Naive thymus-derived CD4-positive, alpha-beta T cell (primary cell): ENCODE data around the gene ARMC8. TPM values are rescaled to one million over a fixed set of nuclear protein-coding genes. Genes with fewer than 3 reads are reported as not detected.
"Not testable (repeated sequence)": the region's sequence is repeated elsewhere in the genome, so short reads cannot be mapped to it uniquely, and the experiment has no call there.

ENCODE experiments used
- ATAC-seq: fragments of 150-1000 bp; cut with Tn5 transposase; 2 replicates; pipeline ENCODE4 v1.10.0; 2021; ENCODE audit warnings: mild to moderate bottlenecking, moderate library complexity
- CTCF ChIA-PET: fragments of 350-600 bp; sonication (Branson Sonifier 250); formaldehyde crosslinking; loops from one replicate; lab custom pipeline; 2021; ENCODE audit warnings: antibody characterized with exemption; lab: Charles Lee
- POLR2A ChIA-PET: fragments of 350-600 bp; sonication (Branson Sonifier 250); formaldehyde crosslinking; loops from one replicate; lab custom pipeline; 2021; ENCODE audit warnings: antibody characterized with exemption, inconsistent platforms; lab: Charles Lee
- DNase-seq, 9 donors: peaks; one replicate each; pipeline versions ENCODE4 v3.0.0 to v3.0.0-alpha.2; 2020 to 2022; ENCODE audit warnings: mixed read lengths in 1 of 9
- H3K27ac ChIP-seq: one replicate; pipeline ENCODE4 v1.7.0; 2013; ENCODE audit warnings: mild to moderate bottlenecking, low read depth, low read length, moderate library complexity
- H3K27me3 ChIP-seq, 2 donors: one replicate each; pipeline ENCODE4 v1.7.0; 2013; ENCODE audit warnings: low read length in 2 of 2, mild to moderate bottlenecking in 2 of 2, moderate library complexity in 2 of 2; ENCODE audit not compliant: control insufficient read depth in 2 of 2, insufficient read depth in 2 of 2
- H3K36me3 ChIP-seq, 3 experiments: 1 replicate in 2 of 3; 2 replicates in 1 of 3; pipeline ENCODE4 v1.7.0; 2013; ENCODE audit warnings: low read length in 3 of 3, mild to moderate bottlenecking in 3 of 3, moderate library complexity in 1 of 3; ENCODE audit not compliant: insufficient read depth in 3 of 3, control insufficient read depth in 2 of 3
- H3K4me1 ChIP-seq, 2 donors: one replicate each; pipeline ENCODE4 v1.7.0; 2013; ENCODE audit warnings: low read length in 2 of 2, mild to moderate bottlenecking in 2 of 2, moderate library complexity in 1 of 2; ENCODE audit not compliant: control insufficient read depth in 2 of 2, insufficient read depth in 2 of 2
- H3K4me3 ChIP-seq: 2 replicates; pipeline ENCODE4 v1.7.0; 2013; ENCODE audit warnings: mild to moderate bottlenecking, low read length
- H3K9me3 ChIP-seq, 3 experiments: 1 replicate in 2 of 3; 2 replicates in 1 of 3; pipeline ENCODE4 v1.7.0; 2013; ENCODE audit warnings: low read length in 3 of 3; ENCODE audit not compliant: control insufficient read depth in 2 of 3
- H3K27ac Mint-ChIP-seq, 9 donors: one replicate each; pipeline ENCODE4 v1.8.0; 2020 to 2022; ENCODE audit warnings: mixed read lengths in 9 of 9, mild to moderate bottlenecking in 8 of 9, moderate library complexity in 5 of 9, inconsistent platforms in 2 of 9
- H3K27me3 Mint-ChIP-seq, 5 donors: one replicate each; pipeline ENCODE4 v1.8.0; 2021 to 2022; ENCODE audit warnings: mixed read lengths in 5 of 5, mild to moderate bottlenecking in 1 of 5
- H3K36me3 Mint-ChIP-seq, 5 donors: one replicate each; pipeline ENCODE4 v1.8.0; 2020 to 2022; ENCODE audit warnings: mixed read lengths in 5 of 5, mild to moderate bottlenecking in 3 of 5, inconsistent platforms in 1 of 5
- H3K4me1 Mint-ChIP-seq, 7 donors: one replicate each; pipeline ENCODE4 v1.8.0; 2020 to 2022; ENCODE audit warnings: mixed read lengths in 7 of 7, mild to moderate bottlenecking in 3 of 7, inconsistent platforms in 1 of 7
- H3K4me3 Mint-ChIP-seq, 10 donors: one replicate each; pipeline ENCODE4 v1.8.0; 2020 to 2022; ENCODE audit warnings: mild to moderate bottlenecking in 10 of 10, mixed read lengths in 10 of 10, moderate library complexity in 6 of 10, inconsistent platforms in 2 of 10
- H3K9me3 Mint-ChIP-seq, 11 donors: one replicate each; pipeline ENCODE4 v1.8.0; 2020 to 2022; ENCODE audit warnings: mixed read lengths in 11 of 11, mild to moderate bottlenecking in 4 of 11, inconsistent platforms in 1 of 11, moderate library complexity in 1 of 11
- intact Hi-C, 2 donors: fragments of 100-400 bp; cut with micrococcal nuclease; formaldehyde crosslinking; loops; one replicate each; pipeline ENCODE4 v1.15.1; 2023
- polyA plus RNA-seq, 2 donors: library from polyadenylated mRNA; unstranded; fragments of 300-500 nt; fragmentation: Illumina TruSeq; gene quantifications; one replicate each; pipeline ENCODE4 v1.2.3, GENCODE V29; 2021
- total RNA-seq, 6 experiments: library from RNA in 5 of 6; stranded (reverse) in 5 of 6; gene quantifications; 1 replicate in 5 of 6; 2 replicates in 1 of 6; pipeline ENCODE4 v1.2.3 and lab custom pipeline; 2021 to 2026

ARMC8 gene, protein sequence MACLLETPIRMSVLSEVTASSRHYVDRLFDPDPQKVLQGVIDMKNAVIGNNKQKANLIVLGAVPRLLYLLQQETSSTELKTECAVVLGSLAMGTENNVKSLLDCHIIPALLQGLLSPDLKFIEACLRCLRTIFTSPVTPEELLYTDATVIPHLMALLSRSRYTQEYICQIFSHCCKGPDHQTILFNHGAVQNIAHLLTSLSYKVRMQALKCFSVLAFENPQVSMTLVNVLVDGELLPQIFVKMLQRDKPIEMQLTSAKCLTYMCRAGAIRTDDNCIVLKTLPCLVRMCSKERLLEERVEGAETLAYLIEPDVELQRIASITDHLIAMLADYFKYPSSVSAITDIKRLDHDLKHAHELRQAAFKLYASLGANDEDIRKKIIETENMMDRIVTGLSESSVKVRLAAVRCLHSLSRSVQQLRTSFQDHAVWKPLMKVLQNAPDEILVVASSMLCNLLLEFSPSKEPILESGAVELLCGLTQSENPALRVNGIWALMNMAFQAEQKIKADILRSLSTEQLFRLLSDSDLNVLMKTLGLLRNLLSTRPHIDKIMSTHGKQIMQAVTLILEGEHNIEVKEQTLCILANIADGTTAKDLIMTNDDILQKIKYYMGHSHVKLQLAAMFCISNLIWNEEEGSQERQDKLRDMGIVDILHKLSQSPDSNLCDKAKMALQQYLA
- total RNA-seq, result 10 to 100 TPM; 51.9 to 72.3 (median 67.0) TPM
- polyA plus RNA-seq, result 10 to 100 TPM; 43.3 to 44.1 TPM
- total RNA-seq (lab: John Stamatoyannopoulos, UW), result 51.3 reads per million, percentile 72 among the genes with 10 or more reads in this experiment

DNA sequence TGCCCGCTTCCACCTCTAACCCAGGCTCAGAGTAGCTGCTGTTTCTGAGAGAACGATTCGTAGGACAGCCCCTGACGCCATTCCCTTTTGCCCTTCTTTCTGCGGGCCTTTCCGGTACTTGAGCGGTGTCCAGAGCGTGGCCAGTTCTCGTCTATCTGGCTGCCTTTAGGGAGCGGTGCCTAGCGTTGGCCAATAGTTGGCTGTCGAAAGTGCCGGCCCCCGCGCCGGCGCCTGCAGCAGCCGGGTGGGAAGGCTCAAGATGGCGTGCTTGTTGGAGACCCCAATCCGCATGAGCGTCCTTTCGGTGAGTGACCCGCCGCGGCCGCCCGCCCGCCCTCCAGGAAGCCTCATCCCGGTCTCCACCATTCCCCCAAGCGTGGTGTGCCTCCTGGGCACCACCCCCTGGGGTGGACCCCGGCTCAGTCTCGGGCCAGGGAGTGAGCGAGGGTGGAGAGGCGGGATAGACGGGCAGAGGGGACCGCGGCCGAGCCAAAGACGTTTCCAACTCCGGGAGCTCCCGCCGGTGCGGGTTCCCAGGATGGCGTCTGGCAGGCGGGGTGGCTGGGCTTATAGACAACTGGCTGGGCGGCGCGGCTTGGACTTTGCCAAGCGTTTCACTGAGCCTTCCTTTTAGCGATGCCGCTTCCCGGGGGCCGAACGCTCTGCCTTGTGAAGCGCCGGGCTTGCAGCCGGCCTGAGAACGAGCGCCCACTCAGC is at the start of gene ARMC8:
Gene ARMC8 (plus strand): TSS at position 6 of the 717 bp plus-strand sequence. CDS start 254 bp downstream, at position 260.
- H3K27me3 Mint-ChIP-seq, result peaks cover 0 to 17% (median 9%) of the 10 kb centered on the region in 5 donors
- CTCF ChIA-PET, result interaction anchor here (0.6 kb wide), 2 partner anchors 12 to 138 kb away, joined by 3 to 4 read pairs; partner anchors contain the start of gene DBR1
- no peaks in the 10 kb centered on the region for H3K27me3 ChIP-seq
- H3K9me3 Mint-ChIP-seq, result no peaks in the 10 kb centered on the region
- H3K36me3 Mint-ChIP-seq, result peaks cover 0 to 15% (median 10%) of the 10 kb centered on the region in 5 donors
- H3K4me3 Mint-ChIP-seq, result peak within 1 kb of the TSS; percentile 89 to 99 (median 97)
- intact Hi-C loops, result loop anchor here (1.0 to 10.0 kb wide), 14 partner anchors 13 to 1993 kb away; partner anchors contain the start of genes DBR1 (in 2 of the 2), MRPS22 (in 2 of the 2), NME9 (in 2 of the 2) and PIK3CB (in 2 of the 2)
- peak within 1 kb of the TSS; percentile 86 for H3K27ac ChIP-seq
- DNase-seq (peak in 1 of 9 donors; percentile 32), ATAC-seq (peak; percentile 66)
- peaks cover 13 to 24% of the 10 kb centered on the region in 2 donors for H3K4me1 ChIP-seq
- POLR2A ChIA-PET, result interaction anchor here (0.6 to 4.0 kb wide), 8 partner anchors 13 to 1878 kb away, joined by 3 to 46 read pairs (median 4); partner anchors contain the start of genes CEP70 and DBR1
- H3K4me3 ChIP-seq, result peak within 1 kb of the TSS; percentile 98
- H3K4me1 Mint-ChIP-seq, result peaks cover 32 to 54% (median 45%) of the 10 kb centered on the region in 7 donors
- H3K36me3 ChIP-seq, result peaks cover 0 to 8% (median 0%) of the 10 kb centered on the region in 3 experiments
- H3K9me3 ChIP-seq, result no peaks in the 10 kb centered on the region
- H3K27ac Mint-ChIP-seq, result peak within 1 kb of the TSS; percentile 92 to 96 (median 94)

DNA sequence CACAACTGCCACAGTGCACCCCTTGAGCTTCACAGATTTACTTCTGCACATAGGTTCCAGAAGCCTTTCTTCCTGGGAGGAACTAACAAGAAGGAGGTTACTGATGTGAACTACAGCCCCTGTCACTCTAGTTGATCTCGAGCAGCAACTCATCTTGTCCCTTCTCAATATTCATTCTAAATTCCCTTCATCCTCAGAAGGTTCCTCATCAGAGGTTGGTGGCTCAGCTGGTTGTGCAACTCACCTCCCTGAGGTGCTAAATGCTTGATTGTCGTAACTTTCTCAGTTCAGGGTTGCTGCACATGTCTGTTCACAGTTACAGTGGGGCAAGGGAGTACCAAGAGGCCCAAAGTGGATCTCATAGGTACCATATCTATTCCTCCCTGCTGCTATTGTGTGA is 49.2 kb upstream of the ARMC8 start:
- H3K4me3 ChIP-seq, result no peak overlapping the region
- H3K4me1 Mint-ChIP-seq, result peaks cover 0 to 2% (median 0%) of the 10 kb centered on the region in 7 donors
- CTCF ChIA-PET, result no interaction called here
- intact Hi-C loops, result no loop called here
- H3K27me3 Mint-ChIP-seq, result peaks cover 0 to 43% (median 18%) of the 10 kb centered on the region in 5 donors
- H3K4me1 ChIP-seq, result no peaks in the 10 kb centered on the region
- POLR2A ChIA-PET, result interaction anchor here (0.6 kb wide), 1 partner anchor 10 kb away, joined by 3 read pairs; no protein-coding TSS in a partner anchor
- no peaks in the 10 kb centered on the region for H3K9me3 ChIP-seq
- H3K27ac ChIP-seq, result no peak overlapping the region
- H3K4me3 Mint-ChIP-seq, result no peak overlapping the region
- no peak overlapping the region for H3K27ac Mint-ChIP-seq
- H3K36me3 ChIP-seq, result no peaks in the 10 kb centered on the region
- H3K27me3 ChIP-seq, result no peaks in the 10 kb centered on the region
- H3K9me3 Mint-ChIP-seq, result peaks cover 0 to 3% (median 0%) of the 10 kb centered on the region in 11 donors
- ATAC-seq (no peak), DNase-seq (no peak)
- H3K36me3 Mint-ChIP-seq, result no peaks in the 10 kb centered on the region

DNA sequence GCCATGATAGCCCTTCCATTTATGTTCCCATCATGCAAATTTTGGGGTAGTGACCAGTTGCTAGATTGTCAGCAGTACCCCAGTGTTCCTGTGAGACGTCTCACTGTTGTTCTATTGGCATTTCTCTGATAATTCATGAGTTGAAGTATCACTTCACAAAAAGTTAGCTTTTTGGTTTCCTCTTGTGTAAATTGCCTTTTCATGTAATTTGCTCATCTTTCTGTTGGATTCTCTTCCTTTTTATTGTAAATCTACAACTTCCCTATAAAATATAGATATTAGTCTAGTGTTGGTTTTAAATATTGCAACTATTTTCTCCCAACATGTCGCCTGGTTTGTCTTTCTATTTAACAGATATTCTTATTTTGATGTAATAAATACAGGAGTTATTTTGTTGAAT is 47.4 kb upstream of the ARMC8 start:
- H3K4me1 ChIP-seq, result no peaks in the 10 kb centered on the region
- no peaks in the 10 kb centered on the region for H3K9me3 ChIP-seq
- no peaks in the 10 kb centered on the region for H3K36me3 ChIP-seq
- H3K9me3 Mint-ChIP-seq, result peaks cover 0 to 3% (median 0%) of the 10 kb centered on the region in 11 donors
- H3K4me1 Mint-ChIP-seq, result peaks cover 0 to under 1% (median 0%) of the 10 kb centered on the region in 7 donors
- no peak for ATAC-seq
- no peak overlapping the region for H3K4me3 ChIP-seq
- no peak overlapping the region for H3K27ac Mint-ChIP-seq
- ChIA-PET CTCF (no interaction called here), POLR2A (no interaction called here)
- H3K27me3 Mint-ChIP-seq, result peaks cover 0 to 34% (median 13%) of the 10 kb centered on the region in 5 donors
- no peaks in the 10 kb centered on the region for H3K27me3 ChIP-seq
- H3K4me3 Mint-ChIP-seq, result no peak overlapping the region
- intact Hi-C loops, result no loop called here
- H3K27ac ChIP-seq, result no peak overlapping the region
- no peaks in the 10 kb centered on the region for H3K36me3 Mint-ChIP-seq
- no peak for DNase-seq

DNA sequence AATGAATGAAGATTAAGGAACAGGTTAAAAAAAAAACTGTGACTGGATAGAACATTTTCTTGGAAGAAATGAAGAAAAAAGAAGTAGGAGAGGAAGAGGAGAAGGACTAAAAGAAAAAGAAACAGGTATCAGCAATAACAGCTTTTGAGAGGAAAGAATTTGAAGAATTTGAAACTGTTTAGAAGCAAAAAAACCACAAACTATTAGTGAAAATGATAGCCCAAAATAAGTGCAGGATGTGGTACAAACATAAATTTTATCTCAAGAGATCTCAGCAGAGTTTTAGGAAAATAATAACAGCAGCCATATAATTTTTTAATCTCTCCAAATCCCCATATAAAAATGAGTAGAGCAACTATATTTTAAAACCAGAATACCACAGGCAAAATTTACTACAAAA is 46.2 kb upstream of the ARMC8 start:
- Mint-ChIP-seq H3K4me1 (no peaks in the 10 kb centered on the region), H3K27ac (no peak overlapping the region), H3K36me3 (no peaks in the 10 kb centered on the region), H3K4me3 (no peak overlapping the region), H3K27me3 (peaks cover 0 to 33% (median 11%) of the 10 kb centered on the region in 5 donors), H3K9me3 (peaks cover 0 to 3% (median 0%) of the 10 kb centered on the region in 11 donors)
- Histone ChIP-seq H3K9me3 (no peaks in the 10 kb centered on the region), H3K4me1 (no peaks in the 10 kb centered on the region), H3K27me3 (no peaks in the 10 kb centered on the region), H3K4me3 (no peak overlapping the region), H3K27ac (no peak overlapping the region), H3K36me3 (no peaks in the 10 kb centered on the region)
- no peak for ATAC-seq
- CTCF ChIA-PET, result no interaction called here
- DNase-seq, result no peak
- intact Hi-C loops, result no loop called here
- POLR2A ChIA-PET, result no interaction called here

DNA sequence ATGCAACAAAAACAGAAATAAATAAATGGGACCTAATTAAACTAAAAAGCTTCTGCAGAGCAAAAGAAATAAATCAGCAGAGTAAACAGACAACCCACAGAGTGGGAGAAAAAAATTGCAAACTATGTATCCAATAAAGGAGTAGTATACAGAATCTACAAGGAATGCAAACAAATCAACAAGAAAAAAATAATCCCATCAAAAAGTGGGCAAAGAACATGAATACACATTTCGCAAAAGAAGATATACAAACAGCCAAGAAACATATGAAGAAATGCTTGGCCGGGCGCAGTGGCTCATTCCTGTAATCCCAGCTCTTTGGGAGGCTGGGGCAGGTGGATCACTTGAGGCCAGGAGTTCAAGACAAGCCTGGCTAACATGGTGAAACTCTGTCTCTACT is 44.9 kb upstream of the ARMC8 start:
- H3K27me3 ChIP-seq, H3K9me3 ChIP-seq, H3K4me3 ChIP-seq, intact Hi-C loops, H3K36me3 Mint-ChIP-seq, DNase-seq, H3K4me1 Mint-ChIP-seq, H3K27ac ChIP-seq, POLR2A ChIA-PET, ATAC-seq, H3K4me1 ChIP-seq, H3K36me3 ChIP-seq, H3K4me3 Mint-ChIP-seq, H3K27ac Mint-ChIP-seq, H3K9me3 Mint-ChIP-seq: not testable (repeated sequence)
- peaks cover 0 to 35% (median 11%) of the 10 kb centered on the region in 5 donors for H3K27me3 Mint-ChIP-seq
- CTCF ChIA-PET, result interaction anchor here (0.7 kb wide), 1 partner anchor 183 kb away, joined by 6 read pairs; no protein-coding TSS in a partner anchor

DNA sequence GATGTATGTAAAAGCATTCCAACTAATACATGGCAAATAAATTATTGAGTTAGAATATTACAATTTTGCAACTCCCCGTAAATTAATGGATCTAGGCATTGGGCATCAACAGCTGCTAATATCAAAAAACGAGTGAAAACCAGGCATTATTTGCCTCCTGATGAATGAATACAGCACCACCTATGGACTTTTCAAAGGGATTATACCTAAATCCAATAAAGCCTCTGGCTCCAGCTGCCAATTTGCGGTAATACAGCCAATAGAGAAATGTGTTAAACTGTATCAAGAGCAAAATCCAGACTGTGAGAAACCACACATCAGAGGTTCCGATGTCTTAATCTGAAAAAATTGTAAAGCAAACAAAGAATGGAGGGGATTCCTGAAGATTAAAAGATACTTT is 38.6 kb upstream of the ARMC8 start:
- ChIA-PET CTCF (no interaction called here), POLR2A (interaction anchor here (0.6 kb wide), 1 partner anchor 10 kb away, joined by 3 read pairs; no protein-coding TSS in a partner anchor)
- H3K36me3 Mint-ChIP-seq, result peaks cover 0 to 5% (median 0%) of the 10 kb centered on the region in 5 donors

More for the DNA sequence above, 38.6 kb upstream of the ARMC8 start:
- Histone ChIP-seq H3K4me1 (no peaks in the 10 kb centered on the region), H3K4me3 (no peak overlapping the region), H3K27me3 (no peaks in the 10 kb centered on the region), H3K9me3 (no peaks in the 10 kb centered on the region), H3K36me3 (no peaks in the 10 kb centered on the region), H3K27ac (no peak overlapping the region)
- no peaks in the 10 kb centered on the region for H3K4me1 Mint-ChIP-seq
- peaks cover 0 to 10% (median 2%) of the 10 kb centered on the region in 11 donors for H3K9me3 Mint-ChIP-seq
- intact Hi-C loops, result no loop called here
- no peak for ATAC-seq
- no peak overlapping the region for H3K27ac Mint-ChIP-seq
- no peak overlapping the region for H3K4me3 Mint-ChIP-seq
- no peak for DNase-seq
- H3K27me3 Mint-ChIP-seq, result peaks cover 0 to 11% (median 0%) of the 10 kb centered on the region in 5 donors
